ENCODE results near the gene B4GALNT2.
"Not testable (repeated sequence)": the region's sequence is repeated elsewhere in the genome, so short reads cannot be mapped to it uniquely, and the experiment has no call there.

The B4GALNT2 gene

DNA sequence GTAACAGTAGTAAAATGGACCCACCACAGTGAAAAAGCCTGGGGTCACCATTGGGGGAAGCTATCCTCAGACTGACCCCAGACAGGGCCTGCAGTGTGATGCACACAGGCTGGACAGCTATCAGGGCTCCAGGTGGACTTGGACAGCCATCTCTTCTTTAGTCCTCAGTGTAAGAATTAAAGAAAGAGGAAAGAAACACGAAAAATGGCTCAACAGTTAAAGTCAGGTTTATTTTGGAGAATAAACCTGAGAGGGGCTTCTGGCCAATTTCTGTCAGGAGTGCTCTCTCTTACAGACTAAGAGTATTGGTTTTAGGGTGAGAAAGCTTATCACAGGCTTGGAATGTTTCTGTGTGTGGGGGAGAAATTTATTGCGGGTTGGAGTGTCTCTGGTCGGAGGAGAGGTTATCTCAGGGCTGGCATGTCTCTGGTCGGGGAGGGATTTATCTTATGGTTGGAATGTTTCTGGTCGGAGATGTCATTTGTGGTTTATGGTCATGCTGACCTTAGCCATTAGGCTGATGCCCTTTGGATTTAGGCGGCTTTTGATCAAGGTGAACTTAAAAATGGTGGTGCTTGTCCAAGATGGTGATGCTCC is 10.8 kb upstream of the B4GALNT2 start:
- Histone ChIP-seq H3K27me3 (ENCODE audit: control insufficient read depth in 1 of 2, insufficient read depth in 2 of 2, low read length in 2 of 2) (peaks cover 0 to 10% of the 10 kb centered on the region in 2 donors), H3K4me3 (ENCODE audit: low read length in 2 of 2) (no peak overlapping the region), H3K9me3 (ENCODE audit: control insufficient read depth in 2 of 2, low read length in 2 of 2) (no peaks in the 10 kb centered on the region), H3K9ac (ENCODE audit: low read length in 2 of 2) (no peak overlapping the region), H3K27ac (ENCODE audit: low read length) (no peak overlapping the region), H3K4me1 (ENCODE audit: control insufficient read depth, insufficient read depth, low read length) (no peaks in the 10 kb centered on the region), H3K36me3 (ENCODE audit: control insufficient read depth in 2 of 2, insufficient read depth in 2 of 2, low read length in 2 of 2) (no peaks in the 10 kb centered on the region)

DNA sequence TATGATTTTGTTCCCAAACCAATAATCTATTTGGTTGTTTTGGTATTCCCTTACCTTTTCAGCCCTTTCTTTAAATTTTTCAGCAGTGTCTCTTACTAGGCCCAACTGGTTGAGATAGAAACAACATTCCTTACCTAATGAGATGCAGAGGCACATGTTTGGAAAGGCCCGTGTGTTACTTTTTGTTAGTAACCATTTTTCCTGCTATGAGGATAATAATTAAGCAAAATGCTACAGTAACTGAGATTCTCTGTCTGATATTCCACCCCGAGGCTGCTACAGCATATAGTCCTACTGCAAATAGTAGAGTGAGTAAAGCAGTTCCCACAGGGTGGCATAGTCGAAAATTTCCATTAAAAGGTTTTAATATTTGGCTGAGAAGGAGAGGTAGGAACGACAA is 10.0 kb upstream of the B4GALNT2 start:
- no peaks in the 10 kb centered on the region for H3K36me3 ChIP-seq (ENCODE audit: control insufficient read depth in 2 of 2, insufficient read depth in 2 of 2, low read length in 2 of 2)
- H3K9ac ChIP-seq (ENCODE audit: low read length in 2 of 2): no peak overlapping the region

DNA sequence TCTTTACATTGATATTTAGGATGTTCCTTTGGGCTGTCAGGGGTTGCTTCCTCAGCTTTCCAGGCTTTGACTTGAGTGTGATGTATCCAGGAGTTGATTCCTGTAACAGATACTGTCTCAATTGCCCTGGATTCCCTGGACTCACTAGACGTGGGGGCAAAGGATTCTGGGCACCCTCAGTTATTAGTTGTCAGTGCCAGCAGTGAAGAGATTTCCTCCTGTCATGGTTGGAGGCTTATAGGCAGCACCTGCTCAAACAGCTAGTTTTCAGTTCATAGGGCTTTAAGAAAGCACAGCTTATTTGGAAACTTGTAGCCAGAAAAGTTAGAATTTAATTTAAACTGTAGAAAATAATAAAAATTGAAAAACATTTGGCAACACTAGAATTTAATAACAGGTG is 9.5 kb upstream of the B4GALNT2 start:
- Histone ChIP-seq H3K27ac (ENCODE audit: low read length) (no peak overlapping the region), H3K4me1 (ENCODE audit: control insufficient read depth, insufficient read depth, low read length) (no peaks in the 10 kb centered on the region), H3K4me3 (ENCODE audit: low read length in 2 of 2) (no peak overlapping the region), H3K36me3 (ENCODE audit: control insufficient read depth in 2 of 2, insufficient read depth in 2 of 2, low read length in 2 of 2) (no peaks in the 10 kb centered on the region), H3K9ac (ENCODE audit: low read length in 2 of 2) (no peak overlapping the region), H3K27me3 (ENCODE audit: control insufficient read depth in 1 of 2, insufficient read depth in 2 of 2, low read length in 2 of 2) (peaks cover 0 to 8% of the 10 kb centered on the region in 2 donors), H3K9me3 (ENCODE audit: control insufficient read depth in 2 of 2, low read length in 2 of 2) (no peaks in the 10 kb centered on the region)

More for the DNA sequence above, 10.0 kb upstream of the B4GALNT2 start:
- Histone ChIP-seq H3K27me3 (ENCODE audit: control insufficient read depth in 1 of 2, insufficient read depth in 2 of 2, low read length in 2 of 2) (peaks cover 0 to 9% of the 10 kb centered on the region in 2 donors), H3K27ac (ENCODE audit: low read length) (no peak overlapping the region), H3K4me1 (ENCODE audit: control insufficient read depth, insufficient read depth, low read length) (no peaks in the 10 kb centered on the region), H3K4me3 (ENCODE audit: low read length in 2 of 2) (no peak overlapping the region), H3K9me3 (ENCODE audit: control insufficient read depth in 2 of 2, low read length in 2 of 2) (no peaks in the 10 kb centered on the region)

DNA sequence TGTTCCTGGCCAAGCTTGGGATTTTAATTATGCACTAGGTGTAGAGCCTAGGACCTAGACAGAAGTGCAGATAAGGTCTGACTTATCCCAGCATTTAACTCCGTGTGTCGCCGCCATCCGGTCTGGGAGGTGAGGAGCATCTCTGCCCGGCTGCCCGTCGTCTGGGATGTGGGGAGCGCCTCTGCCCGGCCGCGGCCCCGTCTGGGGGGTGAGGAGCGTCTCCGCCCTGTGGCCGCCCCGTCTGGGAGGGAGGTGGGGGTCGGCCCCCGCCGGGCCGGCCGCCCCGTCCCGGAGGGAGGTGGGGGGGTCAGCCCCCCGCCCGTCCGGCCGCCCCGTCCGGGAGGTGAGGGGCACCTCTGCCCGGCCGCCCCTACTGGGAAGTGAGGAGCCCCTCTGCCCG is 7.1 kb upstream of the B4GALNT2 start:
- Histone ChIP-seq H3K4me3 (ENCODE audit: low read length in 2 of 2) (no peak overlapping the region), H3K9ac (ENCODE audit: low read length in 2 of 2) (no peak overlapping the region), H3K4me1 (ENCODE audit: control insufficient read depth, insufficient read depth, low read length) (no peaks in the 10 kb centered on the region), H3K27me3 (ENCODE audit: control insufficient read depth in 1 of 2, insufficient read depth in 2 of 2, low read length in 2 of 2) (peaks cover 0 to 8% of the 10 kb centered on the region in 2 donors), H3K27ac (ENCODE audit: low read length) (no peak overlapping the region), H3K36me3 (ENCODE audit: control insufficient read depth in 2 of 2, insufficient read depth in 2 of 2, low read length in 2 of 2) (no peaks in the 10 kb centered on the region), H3K9me3 (ENCODE audit: control insufficient read depth in 2 of 2, low read length in 2 of 2) (peaks cover 0 to 4% of the 10 kb centered on the region in 2 donors)

DNA sequence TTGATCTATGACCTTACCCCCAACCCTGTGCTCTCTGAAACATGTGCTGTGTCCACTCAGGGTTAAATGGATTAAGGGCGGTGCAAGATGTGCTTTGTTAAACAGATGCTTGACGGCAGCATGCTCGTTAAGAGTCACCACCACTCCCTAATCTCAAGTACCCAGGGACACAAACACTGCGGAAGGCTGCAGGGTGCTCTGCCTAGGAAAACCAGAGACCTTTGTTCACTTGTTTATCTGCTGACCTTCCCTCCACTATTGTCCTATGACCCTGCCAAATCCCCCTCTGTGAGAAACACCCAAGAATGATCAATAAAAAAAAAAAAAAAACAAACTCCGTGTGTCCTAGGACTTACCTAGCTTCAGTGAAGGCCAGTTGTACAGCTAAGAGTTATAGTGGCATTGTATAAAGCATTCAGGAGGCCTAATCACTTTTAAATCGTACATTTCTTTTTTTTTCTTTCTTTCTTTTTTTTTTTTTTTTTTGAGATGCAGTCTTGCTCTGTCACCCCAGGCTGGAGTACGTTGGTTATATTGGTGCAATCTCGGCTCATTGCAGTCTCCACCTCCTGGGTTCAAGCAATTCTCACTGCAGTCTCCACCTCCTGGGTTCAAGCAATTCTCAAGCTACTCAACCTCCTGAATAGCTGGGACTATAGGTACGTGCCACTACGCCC is 6.2 kb upstream of the B4GALNT2 start:
- H3K9me3 ChIP-seq (ENCODE audit: control insufficient read depth in 2 of 2, low read length in 2 of 2); H3K4me3 ChIP-seq (ENCODE audit: low read length in 2 of 2); H3K36me3 ChIP-seq (ENCODE audit: control insufficient read depth in 2 of 2, insufficient read depth in 2 of 2, low read length in 2 of 2); H3K4me1 ChIP-seq (ENCODE audit: control insufficient read depth, insufficient read depth, low read length); H3K9ac ChIP-seq (ENCODE audit: low read length in 2 of 2); H3K27ac ChIP-seq (ENCODE audit: low read length); H3K27me3 ChIP-seq (ENCODE audit: control insufficient read depth in 1 of 2, insufficient read depth in 2 of 2, low read length in 2 of 2): not testable (repeated sequence)

DNA sequence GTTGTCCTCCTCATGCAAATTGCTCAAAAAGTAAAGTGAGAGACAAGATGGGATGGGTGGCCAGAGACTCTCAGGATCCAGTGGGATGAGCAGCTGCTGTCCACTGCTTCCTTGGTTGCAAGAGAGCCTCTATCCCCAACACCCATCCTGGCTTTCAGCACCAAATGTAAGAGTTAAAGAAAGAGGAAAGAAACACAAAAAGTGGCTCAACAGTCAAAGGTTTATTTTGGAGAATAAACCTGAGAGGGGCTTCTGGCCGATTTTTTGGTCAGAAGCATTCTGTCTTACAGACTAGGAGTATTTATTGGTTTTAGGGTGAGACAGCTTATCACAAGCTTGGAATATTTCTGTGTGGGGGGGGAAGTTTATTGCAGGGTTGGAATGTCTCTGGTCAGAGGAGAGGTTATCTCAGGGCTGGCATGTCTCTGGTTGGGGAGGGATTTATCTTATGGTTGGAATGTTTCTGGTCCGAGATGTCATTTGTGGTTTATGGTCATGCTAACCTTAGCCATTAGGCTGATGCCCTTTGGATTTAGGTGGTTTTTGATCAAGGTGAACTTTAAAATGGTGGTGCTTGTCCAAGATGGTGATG is 3.1 kb upstream of the B4GALNT2 start:
- H3K27ac ChIP-seq (ENCODE audit: low read length); H3K9ac ChIP-seq (ENCODE audit: low read length in 2 of 2): not testable (repeated sequence)
- H3K27me3 ChIP-seq (ENCODE audit: control insufficient read depth in 1 of 2, insufficient read depth in 2 of 2, low read length in 2 of 2): peaks cover 24 to 28% of the 10 kb centered on the region in 2 donors

DNA sequence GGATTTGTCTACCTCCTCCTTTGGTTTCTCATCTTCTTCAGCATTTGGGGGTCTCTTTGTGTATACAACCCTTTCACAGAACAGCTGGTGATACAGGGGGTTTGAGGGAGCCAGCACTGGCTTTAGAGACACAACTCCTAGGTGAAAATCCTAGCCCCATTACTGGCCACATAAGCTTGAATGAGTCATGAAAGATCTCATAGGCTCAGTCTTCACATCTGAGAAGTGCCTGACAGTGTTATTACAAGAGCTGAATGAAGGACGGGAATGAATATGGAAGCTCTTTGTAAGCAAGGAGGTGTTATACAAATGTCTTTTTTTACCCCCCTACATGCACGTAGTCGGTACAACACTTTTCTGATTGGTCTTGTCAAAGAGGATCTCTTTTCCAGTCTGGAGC is 1.7 kb upstream of the B4GALNT2 start:
- Histone ChIP-seq H3K4me1 (ENCODE audit: control insufficient read depth, insufficient read depth, low read length) (peaks cover 10% of the 10 kb centered on the region), H3K9me3 (ENCODE audit: control insufficient read depth in 2 of 2, low read length in 2 of 2) (peaks cover 0 to 4% of the 10 kb centered on the region in 2 donors), H3K27ac (ENCODE audit: low read length) (no peak overlapping the region), H3K9ac (ENCODE audit: low read length in 2 of 2) (no peak overlapping the region), H3K4me3 (ENCODE audit: low read length in 2 of 2) (no peak overlapping the region), H3K36me3 (ENCODE audit: control insufficient read depth in 2 of 2, insufficient read depth in 2 of 2, low read length in 2 of 2) (no peaks in the 10 kb centered on the region), H3K27me3 (ENCODE audit: control insufficient read depth in 1 of 2, insufficient read depth in 2 of 2, low read length in 2 of 2) (peaks cover 28 to 31% of the 10 kb centered on the region in 2 donors)

More for the DNA sequence above, 3.1 kb upstream of the B4GALNT2 start:
- H3K4me3 ChIP-seq (ENCODE audit: low read length in 2 of 2); H3K36me3 ChIP-seq (ENCODE audit: control insufficient read depth in 2 of 2, insufficient read depth in 2 of 2, low read length in 2 of 2); H3K9me3 ChIP-seq (ENCODE audit: control insufficient read depth in 2 of 2, low read length in 2 of 2): not testable (repeated sequence)
- peaks cover 10% of the 10 kb centered on the region for H3K4me1 ChIP-seq (ENCODE audit: control insufficient read depth, insufficient read depth, low read length)

DNA sequence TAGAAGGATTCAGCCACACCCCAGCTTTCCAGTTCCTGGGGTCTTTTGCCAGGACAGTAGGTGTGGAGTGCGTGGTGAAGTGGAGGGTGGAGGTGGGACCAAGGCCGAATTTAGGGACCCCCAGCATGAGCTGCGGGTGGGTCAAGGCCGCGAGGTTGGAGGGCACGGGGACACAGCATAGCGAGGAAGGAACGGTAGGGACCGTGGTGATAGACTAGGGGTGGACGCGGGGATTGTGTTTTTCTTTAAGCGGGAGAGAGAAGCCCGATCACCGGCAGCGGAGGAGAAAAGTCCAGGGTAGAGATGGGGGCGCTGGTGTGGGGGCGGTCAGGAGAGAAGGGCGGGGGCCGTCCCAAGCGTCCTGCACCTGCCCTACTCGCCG is 261 bp upstream of the B4GALNT2 start:
- peak overlapping the region in 1 of 2 donors; percentile 52 for H3K4me3 ChIP-seq (ENCODE audit: low read length in 2 of 2)

DNA sequence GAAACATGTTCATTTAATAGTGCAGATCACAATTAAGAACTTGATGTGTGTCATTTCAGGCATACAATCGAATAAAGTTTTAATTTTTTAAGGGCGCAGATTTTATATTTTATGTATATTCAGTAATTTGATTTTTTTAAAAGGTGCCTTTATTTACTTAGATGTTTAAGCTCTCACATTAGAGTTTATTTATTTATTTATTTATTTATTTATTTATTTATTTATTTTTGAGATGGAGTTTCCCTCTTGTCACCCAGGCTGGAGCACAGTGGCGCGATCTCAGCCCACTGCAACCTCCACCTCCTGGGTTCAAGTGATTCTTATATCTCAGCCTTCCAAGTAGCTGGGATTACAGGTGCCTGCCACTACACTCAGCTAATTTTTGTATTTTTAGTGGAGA is 3.8 kb downstream of the B4GALNT2 start:
- no peak overlapping the region for H3K4me3 ChIP-seq (ENCODE audit: low read length in 2 of 2)
- no peaks in the 10 kb centered on the region for H3K9me3 ChIP-seq (ENCODE audit: control insufficient read depth in 2 of 2, low read length in 2 of 2)
- peaks cover 24 to 31% of the 10 kb centered on the region in 2 donors for H3K27me3 ChIP-seq (ENCODE audit: control insufficient read depth in 1 of 2, insufficient read depth in 2 of 2, low read length in 2 of 2)

More for the DNA sequence above, 261 bp upstream of the B4GALNT2 start:
- no peak overlapping the region for H3K27ac ChIP-seq (ENCODE audit: low read length)
- H3K9me3 ChIP-seq (ENCODE audit: control insufficient read depth in 2 of 2, low read length in 2 of 2): peaks cover 0 to 4% of the 10 kb centered on the region in 2 donors
- no peaks in the 10 kb centered on the region for H3K36me3 ChIP-seq (ENCODE audit: control insufficient read depth in 2 of 2, insufficient read depth in 2 of 2, low read length in 2 of 2)
- H3K27me3 ChIP-seq (ENCODE audit: control insufficient read depth in 1 of 2, insufficient read depth in 2 of 2, low read length in 2 of 2): peaks cover 28 to 31% of the 10 kb centered on the region in 2 donors
- no peak overlapping the region for H3K9ac ChIP-seq (ENCODE audit: low read length in 2 of 2)
- H3K4me1 ChIP-seq (ENCODE audit: control insufficient read depth, insufficient read depth, low read length): peaks cover 10% of the 10 kb centered on the region

DNA sequence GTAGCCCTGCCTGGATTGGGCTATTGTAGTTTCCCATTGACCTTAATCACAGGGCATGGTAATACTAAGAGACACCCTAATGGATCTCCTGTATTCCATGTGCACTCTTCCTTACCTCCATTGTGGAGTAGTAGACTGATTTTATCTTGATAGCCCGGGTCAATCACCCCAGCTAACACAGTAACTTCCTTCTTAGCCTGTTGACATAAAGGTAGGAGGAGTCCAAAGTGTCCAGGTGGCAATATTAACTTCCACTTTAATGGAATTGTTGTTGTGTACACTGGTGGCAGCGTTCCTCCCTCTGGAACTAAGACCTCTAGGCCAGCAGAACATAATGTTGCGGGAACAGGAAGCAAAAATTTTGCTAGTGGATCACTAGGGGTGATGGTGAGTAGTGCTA is 13.1 kb downstream of the B4GALNT2 start:
- H3K4me3 ChIP-seq (ENCODE audit: low read length in 2 of 2); H3K9ac ChIP-seq (ENCODE audit: low read length in 2 of 2); H3K36me3 ChIP-seq (ENCODE audit: control insufficient read depth in 2 of 2, insufficient read depth in 2 of 2, low read length in 2 of 2); H3K27ac ChIP-seq (ENCODE audit: low read length); H3K4me1 ChIP-seq (ENCODE audit: control insufficient read depth, insufficient read depth, low read length); H3K9me3 ChIP-seq (ENCODE audit: control insufficient read depth in 2 of 2, low read length in 2 of 2): not testable (repeated sequence)
- H3K27me3 ChIP-seq (ENCODE audit: control insufficient read depth in 1 of 2, insufficient read depth in 2 of 2, low read length in 2 of 2): peaks cover 12 to 16% of the 10 kb centered on the region in 2 donors

More for the DNA sequence above, 3.8 kb downstream of the B4GALNT2 start:
- Histone ChIP-seq H3K27ac (ENCODE audit: low read length) (no peak overlapping the region), H3K4me1 (ENCODE audit: control insufficient read depth, insufficient read depth, low read length) (peaks cover 10% of the 10 kb centered on the region), H3K9ac (ENCODE audit: low read length in 2 of 2) (no peak overlapping the region), H3K36me3 (ENCODE audit: control insufficient read depth in 2 of 2, insufficient read depth in 2 of 2, low read length in 2 of 2) (no peaks in the 10 kb centered on the region)
